Measurements from ENCODE around the gene G6PD. TPM values are rescaled to one million over a fixed set of nuclear protein-coding genes. Genes with fewer than 3 reads are reported as not detected.
A peak's percentile ranks its signal among the peaks of the same experiment; 100 is the strongest.

Gene G6PD
- total RNA-seq, 4 donors from 2014 or later, result 46.5 to 180 (median 79.9) TPM

GRCh38 chrX:154487518-154488290, 58.9 kb downstream of the G6PD start:
- WGBS, 2 donors, result 91 to 95% methylated on average over 7 to 28 of the region's 28 CpGs
- peaks cover 0 to 27% (median 0%) of the 10 kb centered on the region in 3 donors for H3K36me3 ChIP-seq
- no peaks in the 10 kb centered on the region for H3K9me3 ChIP-seq
- no peak for TF ChIP-seq CTCF (IDR thresholded peaks at IDR 0.05)
- no peak for TF ChIP-seq POLR2A (IDR thresholded peaks at IDR 0.05)
- H3K4me1 ChIP-seq, result peaks cover 11 to 60% (median 14%) of the 10 kb centered on the region in 3 donors
- intact Hi-C loops (cut with DNase I), result no loop called here
- H3K27ac ChIP-seq, result peak overlapping the region in 3 of 4 donors; percentile 89 to 92 (median 92)
- DNase-seq, result no peak
- no peaks in the 10 kb centered on the region for H3K27me3 ChIP-seq
- peak overlapping the region in 1 of 4 donors; percentile 85 for H3K4me3 ChIP-seq

- no peak for DNase-seq
- peak in 1 of 4 donors; percentile 59 for TF ChIP-seq POLR2A (IDR thresholded peaks at IDR 0.05)
- no peak for TF ChIP-seq CTCF (IDR thresholded peaks at IDR 0.05)
- Histone ChIP-seq H3K4me1 (peaks cover 11 to 60% (median 14%) of the 10 kb centered on the region in 3 donors), H3K4me3 (peak within 1 kb of the TSS; percentile 59 to 85 (median 72)), H3K9me3 (no peaks in the 10 kb centered on the region), H3K36me3 (peaks cover 0 to 27% (median 0%) of the 10 kb centered on the region in 3 donors), H3K27ac (peak within 1 kb of the TSS; percentile 89 to 92 (median 92)), H3K27me3 (no peaks in the 10 kb centered on the region)
- 46% methylated on average over 2 of the region's 95 CpGs; no CpG with 5 or more reads in 1 of the 2 donors for WGBS, 2 donors
- intact Hi-C loops (cut with DNase I), result no loop called here
These were observed 60.0 kb downstream of the G6PD start, which contains the start of gene UBL4A for GRCh38 chrX:154486396-154487207. Gene UBL4A (minus strand): TSS chrX:154486615. CDS start chrX:154486584, 31 bp downstream.

- intact Hi-C loops (cut with DNase I), result no loop called here
- Histone ChIP-seq H3K27ac (peak overlapping the region; percentile 84 to 92 (median 92)), H3K9me3 (no peaks in the 10 kb centered on the region), H3K4me3 (peak overlapping the region; percentile 59 to 85 (median 72)), H3K36me3 (peaks cover 0 to 27% (median 0%) of the 10 kb centered on the region in 3 donors), H3K27me3 (no peaks in the 10 kb centered on the region), H3K4me1 (peaks cover 11 to 56% (median 14%) of the 10 kb centered on the region in 3 donors)
- WGBS, 2 donors, result no CpG with 5 or more reads among the region's 35 CpGs
- DNase-seq, result no peak
- TF ChIP-seq CTCF (IDR thresholded peaks at IDR 0.05) (no peak), POLR2A (IDR thresholded peaks at IDR 0.05) (no peak)
These were observed 60.6 kb downstream of the G6PD start for GRCh38 chrX:154486052-154486395.

GRCh38 chrX:154485150-154486051, 61.2 kb downstream of the G6PD start:
- H3K4me3 ChIP-seq, result peak overlapping the region; percentile 59 to 85 (median 72)
- no peak for DNase-seq
- no peaks in the 10 kb centered on the region for H3K9me3 ChIP-seq
- 78% methylated on average over 15 of the region's 35 CpGs; no CpG with 5 or more reads in 1 of the 2 donors for WGBS, 2 donors
- no peaks in the 10 kb centered on the region for H3K27me3 ChIP-seq
- intact Hi-C loops (cut with DNase I), result no loop called here
- peaks cover 11 to 54% (median 14%) of the 10 kb centered on the region in 3 donors for H3K4me1 ChIP-seq
- H3K27ac ChIP-seq, result peak overlapping the region; percentile 84 to 92 (median 92)
- TF ChIP-seq POLR2A (IDR thresholded peaks at IDR 0.05), result no peak
- no peak for TF ChIP-seq CTCF (IDR thresholded peaks at IDR 0.05)
- H3K36me3 ChIP-seq, result peaks cover 0 to 27% (median 0%) of the 10 kb centered on the region in 3 donors

Measured in esophagus squamous epithelium (tissue), 5 donors.